UCSD-AML1 (cell line): ENCODE results near the gene MFRP.

Source experiments
- DNase-seq: peaks from one replicate; lab custom pipeline; 2025; ENCODE audit not compliant: unreplicated experiment; lab: John Stamatoyannopoulos, UW

Gene MFRP

DNA sequence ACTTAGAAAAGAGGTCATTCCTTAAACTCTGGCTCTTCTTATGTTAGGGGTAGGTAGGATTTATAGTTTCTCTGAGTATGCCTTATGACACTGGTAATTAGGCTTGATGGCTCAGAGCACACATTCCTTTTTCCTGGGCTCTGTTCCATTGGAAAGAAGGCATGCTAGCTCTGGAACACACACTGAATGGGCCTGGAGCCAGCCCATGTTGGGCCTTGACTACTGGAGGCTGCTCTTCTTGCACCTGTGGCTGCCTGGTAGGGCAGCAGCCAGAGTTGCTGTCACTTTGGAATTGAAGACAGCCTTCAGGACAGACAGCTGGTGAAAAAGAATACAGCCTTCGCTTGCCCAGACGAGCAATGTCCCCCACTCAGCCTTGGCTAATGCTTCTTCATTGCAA lies 47.8 kb downstream of the MFRP start:
- DNase-seq: no peak

DNA sequence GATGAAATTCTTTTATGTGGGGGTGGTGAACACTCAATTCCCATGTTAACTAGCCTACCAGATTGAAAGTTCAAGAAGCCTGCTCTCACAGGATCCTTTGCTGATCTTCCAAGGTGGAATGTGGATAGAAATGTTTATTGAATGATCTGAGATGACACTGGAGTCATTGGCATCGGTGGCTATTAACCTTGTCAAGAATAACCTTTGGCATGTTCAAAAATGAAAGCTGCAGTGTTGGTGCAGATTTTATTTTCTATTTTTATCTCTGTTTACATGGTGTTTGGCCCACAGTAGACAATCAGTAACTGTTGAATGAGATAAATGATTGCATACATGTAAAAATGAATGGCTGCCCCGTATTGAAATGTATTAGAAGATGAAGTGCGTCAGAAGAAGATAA lies 48.6 kb downstream of the MFRP start:
- DNase-seq: no peak

DNA sequence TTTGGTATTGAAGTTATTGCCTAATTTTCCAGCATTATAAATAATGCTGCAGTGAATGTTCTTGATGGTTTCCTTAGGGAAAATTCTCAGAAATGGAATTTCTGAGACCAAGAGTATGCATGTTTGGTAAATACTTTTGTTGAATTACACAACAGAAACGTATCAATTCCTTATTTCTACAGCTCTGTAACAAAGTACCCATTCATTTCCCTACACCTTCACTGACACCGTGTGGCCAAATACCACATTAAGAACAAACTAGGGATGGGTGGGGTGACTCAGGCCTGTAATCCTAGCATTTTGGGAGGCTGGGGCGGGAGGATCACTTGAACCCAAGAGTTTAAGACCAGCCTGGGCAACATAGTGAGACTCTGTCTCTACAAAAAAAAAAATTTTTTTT lies 51.3 kb downstream of the MFRP start:
- DNase-seq: no peak

DNA sequence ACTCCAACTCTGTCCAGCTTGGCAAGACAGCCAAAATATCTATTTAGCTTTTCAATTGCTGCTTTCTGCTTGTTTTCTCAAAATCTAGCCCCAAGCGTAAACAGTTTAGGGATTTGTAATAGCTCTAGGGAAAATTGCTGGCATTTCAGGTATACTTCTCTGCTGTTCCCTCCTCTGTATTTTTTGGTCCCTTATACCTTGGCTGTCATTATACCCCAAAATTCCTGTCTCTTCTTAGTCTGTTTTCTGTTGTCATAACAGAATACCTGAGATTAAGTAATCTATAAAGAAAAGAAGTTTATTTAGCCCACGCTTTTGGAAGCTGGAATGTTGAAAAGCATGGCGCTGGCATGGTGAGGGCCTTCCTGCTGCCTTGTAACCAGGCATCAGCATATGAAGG lies 53.0 kb downstream of the MFRP start:
- no peak for DNase-seq

DNA sequence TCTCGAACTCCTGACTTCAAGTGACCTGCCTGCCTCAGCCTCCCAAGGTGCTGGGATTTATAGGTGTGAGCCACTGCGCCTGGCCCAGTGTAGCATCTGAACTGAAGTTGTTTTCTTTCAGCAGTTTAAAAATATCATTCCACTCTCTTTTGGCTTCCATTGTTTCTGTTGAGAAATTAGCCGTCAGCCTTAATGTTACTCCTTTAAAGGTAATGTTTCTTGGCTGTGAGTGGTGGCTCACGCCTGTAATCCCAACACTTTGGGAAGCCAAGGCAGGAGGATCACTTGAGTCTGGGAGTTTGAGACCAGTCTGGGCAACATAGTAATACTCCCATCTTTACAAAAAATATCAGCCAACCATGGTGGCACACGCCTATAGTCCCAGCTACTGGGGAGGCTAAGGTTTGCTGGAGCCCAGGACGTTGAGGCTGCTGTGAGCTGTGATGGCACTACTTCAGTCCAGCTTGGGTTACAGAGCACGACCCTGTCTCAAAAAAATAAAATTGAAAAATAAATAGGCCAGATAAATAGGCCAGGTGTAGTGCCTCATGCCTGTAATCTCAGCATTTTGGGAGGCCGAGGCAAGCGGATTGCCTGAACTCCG lies 55.5 kb downstream of the MFRP start:
- no peak for DNase-seq
